Lower lobe of right lung (tissue), 2 donors: Measurements from ENCODE around the gene DMD. TPM values are rescaled to one million over a fixed set of nuclear protein-coding genes. Genes with fewer than 3 reads are reported as not detected.

Experiments
- ATAC-seq, 2 donors: fragments of 200-7000 bp; cut with Tn5 transposase; one replicate each; pipeline ENCODE4 v1.9.1; 2020 to 2022; ENCODE audit warnings: mild to moderate bottlenecking in 2 of 2, moderate library complexity in 2 of 2
- DNase-seq: peaks from one replicate; pipeline ENCODE4 v3.0.0-alpha.2; 2020
- H3K27ac ChIP-seq: fragments of 200-600 bp; one replicate; pipeline ENCODE4 v1.8.0; 2022
- H3K27me3 ChIP-seq: fragments of 200-600 bp; one replicate; pipeline ENCODE4 v1.8.0; 2022; ENCODE audit warnings: low read depth
- H3K36me3 ChIP-seq: fragments of 200-600 bp; one replicate; pipeline ENCODE4 v1.8.0; 2022; ENCODE audit warnings: mild to moderate bottlenecking
- H3K4me1 ChIP-seq: fragments of 200-600 bp; one replicate; pipeline ENCODE4 v1.8.0; 2022
- H3K4me3 ChIP-seq: fragments of 200-600 bp; one replicate; pipeline ENCODE4 v1.8.0; 2022; ENCODE audit warnings: mild to moderate bottlenecking
- H3K9me3 ChIP-seq: fragments of 200-600 bp; one replicate; pipeline ENCODE4 v1.8.0; 2022
- CTCF ChIP-seq: fragments of 200-600 bp; IDR thresholded peaks from one replicate; pipeline ENCODE4 v1.8.0; 2022; ENCODE audit warnings: antibody characterized with exemption, mild to moderate bottlenecking
- intact Hi-C: fragments of 100-400 bp; cut with DNase I; formaldehyde crosslinking; loops from one replicate; pipeline ENCODE4 v1.11.0; 2022
- total RNA-seq: library from RNA; stranded (reverse); fragmentation: NEBNext Ultra II Directional; extraction: Animal tissue kit (Norgen Biotek cat#: 25700); gene quantifications from one replicate; pipeline ENCODE4 v1.2.1, GENCODE V29; 2021
- donor health status: DM: no; HTN: yes; CAD: no; lungs with severe emphysema.

DMD gene
- total RNA-seq, 1 donor from 2014 or later = 29.4 TPM

GRCh38 chrX:32087663-32088062 is 1123.7 kb downstream of the DMD start:
- Histone ChIP-seq H3K36me3 (no peaks in the 10 kb centered on the region), H3K4me1 (no peaks in the 10 kb centered on the region), H3K27ac (no peak overlapping the region), H3K27me3 (no peaks in the 10 kb centered on the region), H3K9me3 (no peaks in the 10 kb centered on the region), H3K4me3 (no peak overlapping the region)
- intact Hi-C loops = no loop called here
- no peak for ATAC-seq
- no peak for TF ChIP-seq CTCF
- no peak for DNase-seq

GRCh38 chrX:32084757-32085156 is 1126.6 kb downstream of the DMD start:
- DNase-seq (no peak), ATAC-seq (no peak)
- Histone ChIP-seq H3K36me3 (no peaks in the 10 kb centered on the region), H3K4me3 (no peak overlapping the region), H3K27me3 (no peaks in the 10 kb centered on the region), H3K4me1 (no peaks in the 10 kb centered on the region), H3K9me3 (no peaks in the 10 kb centered on the region), H3K27ac (no peak overlapping the region)
- intact Hi-C loops = no loop called here
- TF ChIP-seq CTCF = no peak

GRCh38 chrX:32048285-32048684 is 1163.1 kb downstream of the DMD start:
- Histone ChIP-seq H3K36me3 (no peaks in the 10 kb centered on the region), H3K27ac (no peak overlapping the region), H3K27me3 (no peaks in the 10 kb centered on the region), H3K4me1 (no peaks in the 10 kb centered on the region), H3K4me3 (no peak overlapping the region), H3K9me3 (no peaks in the 10 kb centered on the region)
- ATAC-seq (no peak), DNase-seq (no peak)
- TF ChIP-seq CTCF = no peak
- intact Hi-C loops = no loop called here

- no peak for TF ChIP-seq CTCF
These were observed 1166.2 kb downstream of the DMD start for GRCh38 chrX:32045149-32045548.

GRCh38 chrX:32041181-32041580 is 1170.2 kb downstream of the DMD start:
- H3K27ac ChIP-seq = no peak overlapping the region
- H3K4me1 ChIP-seq = no peaks in the 10 kb centered on the region
- TF ChIP-seq CTCF = no peak

More at GRCh38 chrX:32045149-32045548, 1166.2 kb downstream of the DMD start:
- Histone ChIP-seq H3K27ac (no peak overlapping the region), H3K4me3 (no peak overlapping the region), H3K4me1 (no peaks in the 10 kb centered on the region), H3K27me3 (no peaks in the 10 kb centered on the region), H3K36me3 (no peaks in the 10 kb centered on the region), H3K9me3 (no peaks in the 10 kb centered on the region)
- ATAC-seq (no peak), DNase-seq (no peak)
- intact Hi-C loops = no loop called here

GRCh38 chrX:32026772-32027171 is 1184.6 kb downstream of the DMD start:
- ATAC-seq = no peak
- H3K27ac ChIP-seq = no peak overlapping the region

More at GRCh38 chrX:32041181-32041580, 1170.2 kb downstream of the DMD start:
- DNase-seq (no peak), ATAC-seq (no peak)
- no peak overlapping the region for H3K4me3 ChIP-seq
- no peaks in the 10 kb centered on the region for H3K27me3 ChIP-seq
- no peaks in the 10 kb centered on the region for H3K9me3 ChIP-seq
- H3K36me3 ChIP-seq = no peaks in the 10 kb centered on the region
- intact Hi-C loops = no loop called here

More at GRCh38 chrX:32026772-32027171, 1184.6 kb downstream of the DMD start:
- Histone ChIP-seq H3K4me3 (no peak overlapping the region), H3K27me3 (no peaks in the 10 kb centered on the region), H3K4me1 (no peaks in the 10 kb centered on the region), H3K9me3 (no peaks in the 10 kb centered on the region), H3K36me3 (no peaks in the 10 kb centered on the region)
- TF ChIP-seq CTCF = no peak
- DNase-seq = no peak
- intact Hi-C loops = no loop called here
